ENCODE measurements around the gene BORCS5. TPM values are rescaled to one million over a fixed set of nuclear protein-coding genes. Genes with fewer than 3 reads are reported as not detected.

The BORCS5 gene
- total and polyA plus RNA-seq, 7 donors, result 4.3 to 13.3 (median 11.0) TPM

- intact Hi-C loops (cut with DNase I), result no loop called here
- H3K9me3 ChIP-seq, result no peaks in the 10 kb centered on the region
- no peak for DNase-seq
- TF ChIP-seq CTCF (IDR thresholded peaks at IDR 0.05), result no peak
- H3K36me3 ChIP-seq (ENCODE audit: insufficient read depth in 1 of 2, low read depth in 1 of 2), result no peaks in the 10 kb centered on the region
- H3K4me3 ChIP-seq, result no peak overlapping the region
- 69 to 76% (median 72%) methylated on average over 7 of the region's 7 CpGs for WGBS, 3 donors
- no peak overlapping the region for H3K27ac ChIP-seq
- ATAC-seq, result no peak
- peaks cover 2% of the 10 kb centered on the region for H3K4me1 ChIP-seq
- no peaks in the 10 kb centered on the region for H3K27me3 ChIP-seq (ENCODE audit: insufficient read depth in 3 of 3, low read length in 2 of 3)
Observed at GRCh38 chr12:12384571-12385340, 27.9 kb downstream of the BORCS5 start.

- no peak for TF ChIP-seq CTCF (IDR thresholded peaks at IDR 0.05)
- 62 to 67% (median 64%) methylated on average over 3 of the region's 3 CpGs for WGBS, 3 donors
- Histone ChIP-seq H3K27ac (no peak overlapping the region), H3K4me3 (no peak overlapping the region), H3K27me3 (ENCODE audit: insufficient read depth in 3 of 3, low read length in 2 of 3) (no peaks in the 10 kb centered on the region), H3K9me3 (no peaks in the 10 kb centered on the region), H3K36me3 (ENCODE audit: insufficient read depth in 1 of 2, low read depth in 1 of 2) (no peaks in the 10 kb centered on the region), H3K4me1 (no peaks in the 10 kb centered on the region)
- ATAC-seq (no peak), DNase-seq (no peak)
- intact Hi-C loops (cut with DNase I), result no loop called here
Observed at GRCh38 chr12:12387501-12387900, 30.6 kb downstream of the BORCS5 start.

GRCh38 chr12:12392413-12392812, 35.5 kb downstream of the BORCS5 start:
- TF ChIP-seq CTCF (IDR thresholded peaks at IDR 0.05), result no peak
- intact Hi-C loops (cut with DNase I), result no loop called here
- ATAC-seq, result no peak
- H3K27me3 ChIP-seq (ENCODE audit: insufficient read depth in 3 of 3, low read length in 2 of 3), result no peaks in the 10 kb centered on the region
- no peaks in the 10 kb centered on the region for H3K4me1 ChIP-seq
- H3K4me3 ChIP-seq, result no peak overlapping the region
- no peak for DNase-seq
- no peaks in the 10 kb centered on the region for H3K9me3 ChIP-seq
- 92 to 97% (median 97%) methylated on average over 2 of the region's 2 CpGs for WGBS, 3 donors
- H3K36me3 ChIP-seq (ENCODE audit: insufficient read depth in 1 of 2, low read depth in 1 of 2), result no peaks in the 10 kb centered on the region
- H3K27ac ChIP-seq, result no peak overlapping the region

GRCh38 chr12:12393171-12393570, 36.3 kb downstream of the BORCS5 start:
- no peak for TF ChIP-seq CTCF (IDR thresholded peaks at IDR 0.05)
- DNase-seq (no peak), ATAC-seq (no peak)
- H3K4me1 ChIP-seq, result no peaks in the 10 kb centered on the region
- no peaks in the 10 kb centered on the region for H3K27me3 ChIP-seq (ENCODE audit: insufficient read depth in 3 of 3, low read length in 2 of 3)
- no peaks in the 10 kb centered on the region for H3K36me3 ChIP-seq (ENCODE audit: insufficient read depth in 1 of 2, low read depth in 1 of 2)
- H3K4me3 ChIP-seq, result no peak overlapping the region
- H3K27ac ChIP-seq, result no peak overlapping the region
- intact Hi-C loops (cut with DNase I), result no loop called here
- 94 to 96% (median 96%) methylated on average over 2 of the region's 2 CpGs for WGBS, 3 donors
- no peaks in the 10 kb centered on the region for H3K9me3 ChIP-seq

GRCh38 chr12:12396694-12397093, 39.8 kb downstream of the BORCS5 start:
- no peak overlapping the region for H3K27ac ChIP-seq
- DNase-seq, result no peak
- H3K4me3 ChIP-seq, result no peak overlapping the region
- WGBS, 3 donors, result 77 to 88% (median 80%) methylated on average over 4 of the region's 4 CpGs
- H3K27me3 ChIP-seq (ENCODE audit: insufficient read depth in 3 of 3, low read length in 2 of 3), result no peaks in the 10 kb centered on the region
- no peaks in the 10 kb centered on the region for H3K36me3 ChIP-seq (ENCODE audit: insufficient read depth in 1 of 2, low read depth in 1 of 2)
- no peaks in the 10 kb centered on the region for H3K9me3 ChIP-seq
- ATAC-seq, result no peak
- intact Hi-C loops (cut with DNase I), result no loop called here
- no peak for TF ChIP-seq CTCF (IDR thresholded peaks at IDR 0.05)
- no peaks in the 10 kb centered on the region for H3K4me1 ChIP-seq

All from psoas muscle (tissue), 8 donors.